DMS153 (cell line): ENCODE measurements around the gene TM9SF4.
"Not testable (repeated sequence)": the region's sequence is repeated elsewhere in the genome, so short reads cannot be mapped to it uniquely, and the experiment has no call there.

Source experiments
- DNase-seq: peaks from one replicate; lab custom pipeline; 2025; lab: John Stamatoyannopoulos, UW

TM9SF4 gene

GRCh38 chr20:32157611-32158010 lies 48.1 kb downstream of the TM9SF4 start:
- DNase-seq, result no peak

- DNase-seq, result no peak
Measured at GRCh38 chr20:32158351-32158750, 48.8 kb downstream of the TM9SF4 start.

- no peak for DNase-seq
Measured at GRCh38 chr20:32158943-32159660, 49.6 kb downstream of the TM9SF4 start.

- no peak for DNase-seq
Measured at GRCh38 chr20:32159766-32160221, 50.3 kb downstream of the TM9SF4 start.

- no peak for DNase-seq
Measured at GRCh38 chr20:32160341-32160740, 50.8 kb downstream of the TM9SF4 start.

GRCh38 chr20:32162351-32162750 lies 52.8 kb downstream of the TM9SF4 start:
- DNase-seq, result no peak

GRCh38 chr20:32163951-32164350 lies 54.4 kb downstream of the TM9SF4 start:
- DNase-seq, result no peak

- DNase-seq, result no peak
Measured at GRCh38 chr20:32164984-32165735, 55.6 kb downstream of the TM9SF4 start.

GRCh38 chr20:32165836-32166545 lies 56.5 kb downstream of the TM9SF4 start:
- no peak for DNase-seq

- no peak for DNase-seq
Measured at GRCh38 chr20:32167552-32167951, 58.0 kb downstream of the TM9SF4 start.

GRCh38 chr20:32168184-32168910 lies 58.8 kb downstream of the TM9SF4 start:
- no peak for DNase-seq

- not testable (repeated sequence) for DNase-seq
Measured at GRCh38 chr20:32177696-32178095, 68.2 kb downstream of the TM9SF4 start.

GRCh38 chr20:32179515-32179914 lies 70.0 kb downstream of the TM9SF4 start:
- DNase-seq, result no peak

GRCh38 chr20:32179934-32180333 lies 70.4 kb downstream of the TM9SF4 start:
- DNase-seq, result no peak

- DNase-seq, result no peak
Measured at GRCh38 chr20:32181606-32182005, 72.1 kb downstream of the TM9SF4 start.

- DNase-seq, result no peak
Measured at GRCh38 chr20:32183947-32184635, 74.6 kb downstream of the TM9SF4 start.

GRCh38 chr20:32184961-32185603 lies 75.6 kb downstream of the TM9SF4 start:
- no peak for DNase-seq

GRCh38 chr20:32186506-32186905 lies 77.0 kb downstream of the TM9SF4 start:
- no peak for DNase-seq

- DNase-seq, result no peak
Measured at GRCh38 chr20:32188376-32189122, 79.0 kb downstream of the TM9SF4 start.

- no peak for DNase-seq
Measured at GRCh38 chr20:32189123-32189410, 79.6 kb downstream of the TM9SF4 start.
